Stimulated activated CD8-positive, alpha-beta memory T cell treated with anti-CD3 and anti-CD28 coated beads, Interleukin-15, amount 100 ng/mL, for 24 hours (primary cell): ENCODE data around the gene TREX2.

Experiments used
- DNase-seq: peaks from one replicate; pipeline ENCODE4 v3.0.0-alpha.2; 2020; ENCODE audit warnings: low read depth

TREX2 gene, protein sequence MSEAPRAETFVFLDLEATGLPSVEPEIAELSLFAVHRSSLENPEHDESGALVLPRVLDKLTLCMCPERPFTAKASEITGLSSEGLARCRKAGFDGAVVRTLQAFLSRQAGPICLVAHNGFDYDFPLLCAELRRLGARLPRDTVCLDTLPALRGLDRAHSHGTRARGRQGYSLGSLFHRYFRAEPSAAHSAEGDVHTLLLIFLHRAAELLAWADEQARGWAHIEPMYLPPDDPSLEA

DNA sequence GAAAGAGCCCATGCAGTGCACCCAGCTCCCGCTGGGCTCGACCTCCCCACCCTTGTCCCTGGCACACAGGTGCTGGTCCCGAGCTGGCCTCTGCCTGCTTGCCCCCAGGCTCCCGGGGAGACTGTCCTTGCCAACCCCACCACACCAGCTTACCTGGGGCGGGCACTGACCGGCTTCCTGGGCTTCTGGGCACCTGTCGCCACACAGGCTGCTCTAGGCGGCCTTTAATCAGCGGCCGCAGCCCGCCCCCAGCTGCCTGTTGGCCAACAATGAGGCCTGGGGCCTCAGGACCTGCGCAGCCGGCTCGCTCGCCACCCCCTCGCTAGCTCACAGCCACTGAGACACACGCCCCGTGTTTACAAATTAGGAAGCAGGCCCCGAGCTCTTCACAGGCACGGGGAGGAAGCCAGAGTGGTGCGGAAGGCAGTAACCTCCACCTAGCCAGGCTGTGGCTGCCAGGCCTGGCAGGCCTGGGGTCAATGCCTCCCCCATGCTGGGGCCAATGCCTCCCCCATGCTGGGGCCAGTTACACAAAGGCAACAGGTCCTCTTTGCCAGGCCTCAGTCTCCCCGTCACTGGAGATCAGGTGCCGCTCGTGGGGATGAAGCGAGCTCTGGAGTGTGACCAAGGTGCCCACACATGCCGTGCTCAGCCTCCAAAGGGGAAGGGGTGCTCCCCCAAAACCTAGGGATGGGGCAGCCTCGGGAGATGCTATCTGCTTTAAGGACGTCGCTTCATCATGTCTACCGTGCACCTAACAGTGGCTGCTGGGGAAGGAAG is at the start of gene TREX2:
Gene TREX2, minus strand, starts transcription at position 201 of the 780 bp plus-strand sequence. CDS start 626 bp downstream, outside the sequence.
- DNase-seq: no peak

- DNase-seq: no peak
Observed at GRCh38 chrX:153495362-153495751, 49.5 kb upstream of the TREX2 start.

GRCh38 chrX:153494541-153495361 is 48.9 kb upstream of the TREX2 start, which contains the start of gene BGN:
Gene BGN, plus strand, starts transcription at chrX:153494980. Its CDS starts 9,652 bp downstream, at chrX:153504632.
- no peak for DNase-seq

- DNase-seq: no peak
Observed at GRCh38 chrX:153494061-153494460, 48.2 kb upstream of the TREX2 start.

DNA sequence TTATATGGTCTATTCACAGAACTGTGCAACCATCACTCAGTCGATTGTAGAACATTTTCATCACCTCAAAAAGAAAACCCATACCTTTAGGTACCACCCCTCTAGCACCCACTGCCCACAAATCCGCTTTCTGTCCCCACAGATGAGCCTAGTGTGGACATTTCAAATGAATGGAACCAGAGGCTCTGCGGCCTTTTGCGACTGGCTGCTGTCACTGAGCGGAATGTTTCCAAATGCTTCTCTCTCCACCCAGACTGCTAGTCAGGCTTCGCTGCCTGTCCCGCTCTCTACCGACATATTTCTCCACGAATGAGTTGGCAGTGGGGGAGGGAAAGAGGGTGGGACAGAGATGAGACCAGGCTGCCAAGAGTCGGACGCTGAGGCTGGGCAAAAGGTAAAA is 47.2 kb upstream of the TREX2 start:
- DNase-seq: no peak

DNA sequence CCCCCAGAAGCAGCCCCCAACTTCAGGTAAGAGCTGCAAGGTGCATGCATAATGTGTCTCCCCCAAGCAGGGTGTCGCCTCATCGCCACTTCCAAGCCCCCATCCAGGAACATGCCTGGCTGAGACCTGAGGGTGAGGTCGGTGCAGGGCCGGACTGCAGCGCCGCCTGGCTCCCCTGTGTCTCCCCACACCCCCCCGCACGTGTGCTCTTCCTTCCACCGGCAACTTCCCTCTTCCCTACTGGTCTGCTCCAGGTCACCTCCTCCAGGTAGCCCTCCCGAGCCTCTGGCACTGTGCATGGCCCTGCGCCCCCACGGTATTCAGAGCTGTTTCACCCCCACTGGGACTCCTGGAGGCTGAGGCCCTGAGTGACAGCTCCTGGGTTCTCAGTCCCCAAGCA is 46.7 kb upstream of the TREX2 start:
- no peak for DNase-seq

DNA sequence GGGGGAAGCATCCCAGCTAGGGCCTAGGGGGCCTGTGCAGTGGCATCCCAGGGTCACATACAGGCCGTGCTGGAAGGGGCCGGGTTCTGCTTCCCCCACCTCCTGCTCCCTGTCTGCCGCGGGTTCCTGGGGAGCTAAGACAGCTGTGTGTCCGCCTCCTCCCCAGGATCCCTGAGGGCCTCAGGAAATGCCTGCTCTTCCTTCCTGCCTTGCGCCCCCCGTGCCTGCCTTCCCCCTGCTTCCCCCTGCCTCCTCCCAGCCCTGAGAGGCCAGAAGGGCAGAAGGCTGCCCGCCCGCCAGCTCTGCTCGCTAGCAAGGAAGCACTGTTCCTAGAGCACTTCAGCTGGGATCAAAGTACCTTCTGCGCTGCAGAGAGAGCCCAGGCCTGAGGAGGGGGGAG is 46.1 kb upstream of the TREX2 start:
- no peak for DNase-seq

DNA sequence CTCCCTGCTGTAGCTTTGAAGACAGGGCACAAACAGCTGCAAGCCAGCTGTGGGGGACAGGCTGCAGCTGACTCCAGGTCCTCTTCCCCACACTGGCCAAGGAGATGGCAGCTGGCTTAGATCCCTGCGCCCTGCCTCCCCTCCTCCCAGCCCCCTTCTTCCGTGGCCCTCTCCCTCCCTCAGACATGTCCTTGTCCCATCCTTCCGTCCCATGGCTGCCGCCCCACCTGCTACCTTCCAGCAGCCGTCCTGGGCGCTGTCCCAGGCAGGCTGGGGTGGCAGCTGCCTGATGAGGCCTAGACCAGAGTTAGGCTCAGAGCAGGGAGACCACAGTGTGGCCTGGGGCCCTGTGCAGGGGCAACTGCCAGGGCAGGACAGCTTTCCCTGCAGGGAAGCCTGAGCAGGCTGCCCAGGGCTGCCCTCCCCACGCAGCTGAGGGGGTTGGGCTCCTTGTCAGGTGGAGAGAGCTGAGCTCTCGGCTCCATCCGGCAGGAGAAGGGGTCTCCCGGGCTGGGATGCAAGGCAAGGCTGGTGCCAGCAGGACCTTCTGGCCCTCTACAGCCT is 45.6 kb upstream of the TREX2 start:
- no peak for DNase-seq

DNA sequence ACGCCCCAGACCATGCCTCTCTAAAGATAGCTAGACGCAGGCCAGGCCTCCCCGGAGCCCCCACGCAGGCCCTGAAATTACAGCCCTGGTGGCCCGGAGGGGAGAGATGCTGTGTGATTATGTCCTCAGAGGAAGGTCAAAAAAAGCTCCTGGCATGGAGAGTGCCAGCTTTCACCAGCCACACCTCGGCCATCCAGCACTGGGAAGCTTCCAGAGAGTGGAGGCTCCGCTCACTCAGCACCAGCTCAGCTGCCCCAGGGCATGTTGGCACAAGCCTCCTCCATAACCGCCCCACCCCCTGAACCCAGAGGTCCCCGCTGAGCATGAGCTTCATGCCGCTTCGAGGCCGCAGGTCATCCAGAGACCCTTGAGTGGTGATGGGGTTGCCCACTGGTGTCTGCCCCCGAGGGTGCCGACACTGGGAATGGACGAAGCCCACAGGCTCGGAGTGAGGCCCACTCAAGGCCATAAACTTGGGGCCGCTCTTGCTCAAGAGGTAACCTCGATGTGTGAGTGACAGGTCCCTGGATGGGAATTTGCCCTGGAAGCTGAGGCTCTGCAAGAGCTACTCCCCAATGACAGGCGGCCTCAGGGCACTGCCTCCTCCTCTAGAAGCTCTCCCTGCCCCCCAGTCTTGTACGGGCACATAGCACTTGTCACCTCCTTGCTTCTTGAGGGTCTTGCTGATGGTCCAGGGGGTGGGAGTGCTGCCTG is 44.5 kb upstream of the TREX2 start:
- DNase-seq: no peak

DNA sequence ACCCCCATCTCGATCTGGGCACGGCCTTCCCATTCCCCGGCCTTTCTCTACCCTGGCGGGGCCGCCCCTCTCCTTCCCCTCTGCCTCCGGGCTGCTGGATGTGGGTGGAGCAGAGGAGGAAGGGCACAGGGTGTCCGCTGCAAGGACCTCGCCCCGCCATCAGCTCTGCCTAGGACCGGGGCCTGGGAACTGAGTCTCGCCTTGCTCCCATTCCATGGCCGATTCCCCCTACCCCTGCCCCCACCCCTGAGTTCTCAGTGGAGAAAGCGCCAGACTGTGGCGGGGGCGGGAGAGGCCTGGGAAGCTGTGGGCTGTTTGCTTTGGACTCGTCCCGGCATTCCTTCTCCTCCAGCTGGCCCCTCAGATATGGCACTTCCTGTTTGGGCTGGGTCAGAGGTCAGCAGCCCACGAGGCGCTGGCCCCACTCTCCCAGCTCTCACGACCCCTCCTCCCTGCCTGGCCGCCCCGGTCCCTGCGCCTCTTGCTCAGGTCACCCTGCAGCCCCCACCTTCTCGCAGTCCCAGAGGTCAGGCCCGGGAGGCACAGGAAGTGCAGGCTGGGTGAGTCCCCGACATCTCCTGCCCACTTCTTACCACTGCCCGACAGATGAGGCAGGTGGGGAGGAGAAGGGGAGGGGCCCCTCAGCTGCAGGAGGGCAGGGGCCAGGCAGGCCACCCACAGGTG is 42.5 kb upstream of the TREX2 start:
- DNase-seq: no peak

GRCh38 chrX:153487590-153488071 is 41.8 kb upstream of the TREX2 start:
- DNase-seq: no peak

DNA sequence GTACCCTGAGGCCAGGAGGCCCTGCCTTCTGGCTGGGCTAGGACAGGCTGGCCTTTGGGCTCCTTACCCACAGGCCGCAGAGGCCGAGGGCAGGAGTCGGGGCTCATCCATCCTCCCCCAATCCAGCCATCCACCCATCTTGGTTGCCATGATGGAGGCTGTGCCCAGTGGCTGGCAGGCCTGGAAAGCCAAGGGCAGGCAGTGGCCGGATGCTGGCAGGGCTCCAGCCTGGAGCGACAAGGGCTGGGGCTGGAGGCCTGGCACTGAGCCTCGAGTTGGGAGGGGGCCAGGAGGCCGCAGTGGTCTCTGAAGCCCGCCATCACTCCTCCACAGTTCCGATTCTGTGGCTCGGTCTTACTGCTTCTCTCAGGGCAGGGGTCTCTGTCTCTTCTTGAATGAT is 40.3 kb upstream of the TREX2 start:
- DNase-seq: no peak

GRCh38 chrX:153485396-153486080 is 39.7 kb upstream of the TREX2 start:
- no peak for DNase-seq

GRCh38 chrX:153482376-153483015 is 36.6 kb upstream of the TREX2 start:
- DNase-seq: no peak

DNA sequence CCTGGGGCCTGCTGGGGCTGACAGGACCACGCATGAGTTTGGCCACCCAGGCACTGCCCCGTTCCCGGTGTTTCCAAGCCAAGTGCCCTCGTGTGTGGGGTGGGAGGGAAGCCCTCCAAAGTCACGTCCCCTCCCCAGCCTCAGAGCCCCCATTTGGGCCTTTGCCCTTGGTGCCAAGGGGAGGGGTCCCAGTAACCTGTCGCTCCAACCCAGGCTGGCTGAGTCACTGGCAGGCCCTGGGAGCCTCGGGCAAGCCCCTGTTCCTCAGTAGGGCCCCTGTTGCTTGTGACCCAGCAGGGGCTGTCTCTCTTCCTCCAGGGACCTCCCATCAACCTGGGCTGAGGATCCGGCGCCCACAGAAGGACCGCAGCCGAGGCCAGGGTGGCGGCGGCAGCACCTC is 35.2 kb upstream of the TREX2 start:
- no peak for DNase-seq

GRCh38 chrX:153478746-153479145 is 32.9 kb upstream of the TREX2 start:
- DNase-seq: no peak

- DNase-seq: no peak
Observed at GRCh38 chrX:153477901-153478300, 32.0 kb upstream of the TREX2 start.

DNA sequence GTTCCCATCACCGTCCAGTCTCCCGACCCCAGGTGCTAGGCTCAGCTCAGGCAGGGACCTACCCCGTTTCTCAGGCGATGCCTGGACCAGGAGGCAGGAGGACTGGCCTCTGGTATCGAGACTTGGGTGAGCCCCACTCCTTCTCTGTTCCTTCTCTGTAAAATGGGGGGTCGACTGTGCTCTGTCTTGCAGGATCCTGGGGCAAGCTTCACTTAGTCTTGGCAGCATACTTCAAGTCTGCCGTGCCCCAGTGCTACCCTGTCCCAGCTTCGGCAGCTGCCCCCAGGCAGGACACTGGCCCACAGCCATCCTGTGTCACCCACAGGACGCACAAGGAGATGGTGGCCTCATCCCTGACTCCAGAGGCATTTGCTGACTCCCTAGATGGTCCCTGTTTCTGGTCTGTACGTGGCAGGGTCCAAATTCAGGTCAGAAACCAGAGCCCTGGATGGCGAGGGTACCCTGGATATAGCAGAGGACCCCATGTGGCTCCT is 31.6 kb upstream of the TREX2 start:
- no peak for DNase-seq

- no peak for DNase-seq
Observed at GRCh38 chrX:153476666-153477363, 31.0 kb upstream of the TREX2 start.
